HFF-Myc (cell line): ENCODE data around the gene STOML3.

ENCODE experiments used
- DNase-seq: peaks from one replicate; pipeline ENCODE4 v3.0.0-alpha.2; 2011; ENCODE audit warnings: low read depth; ENCODE audit errors: extremely low read depth
- H3K4me3 ChIP-seq: replicated peaks from 2 replicates; pipeline ENCODE4 v1.5.1; 2011; ENCODE audit warnings: low read depth, mild to moderate bottlenecking, control low read depth, low read length
- TF ChIP-seq, protein P1 (sequence below): IDR thresholded peaks from 2 replicates; pipeline ENCODE4 v1.5.1; 2012; ENCODE audit warnings: mild to moderate bottlenecking, low read depth, low read length, control low read depth; ENCODE audit errors: missing control alignments

STOML3 gene

DNA sequence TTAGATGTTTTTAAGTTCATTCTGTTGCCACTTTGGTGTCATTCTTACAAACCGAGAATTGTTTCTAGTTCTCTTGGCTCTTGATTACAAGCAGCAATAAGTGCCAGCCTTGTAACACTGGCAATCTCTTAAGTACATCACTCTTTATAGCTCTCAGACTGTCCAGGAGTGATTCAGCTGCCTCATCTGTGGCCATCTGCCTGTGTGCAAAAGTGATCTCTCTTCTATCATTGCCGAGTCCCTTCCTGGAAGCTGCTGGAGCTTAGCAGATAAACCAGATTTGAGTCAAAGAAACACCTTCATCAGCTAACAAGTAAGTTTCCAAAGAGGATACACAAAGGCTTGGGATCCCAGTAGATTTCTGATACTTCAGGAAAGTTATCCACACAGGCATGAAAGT is 23.2 kb downstream of the STOML3 start:
- TF ChIP-seq, protein P1, sequence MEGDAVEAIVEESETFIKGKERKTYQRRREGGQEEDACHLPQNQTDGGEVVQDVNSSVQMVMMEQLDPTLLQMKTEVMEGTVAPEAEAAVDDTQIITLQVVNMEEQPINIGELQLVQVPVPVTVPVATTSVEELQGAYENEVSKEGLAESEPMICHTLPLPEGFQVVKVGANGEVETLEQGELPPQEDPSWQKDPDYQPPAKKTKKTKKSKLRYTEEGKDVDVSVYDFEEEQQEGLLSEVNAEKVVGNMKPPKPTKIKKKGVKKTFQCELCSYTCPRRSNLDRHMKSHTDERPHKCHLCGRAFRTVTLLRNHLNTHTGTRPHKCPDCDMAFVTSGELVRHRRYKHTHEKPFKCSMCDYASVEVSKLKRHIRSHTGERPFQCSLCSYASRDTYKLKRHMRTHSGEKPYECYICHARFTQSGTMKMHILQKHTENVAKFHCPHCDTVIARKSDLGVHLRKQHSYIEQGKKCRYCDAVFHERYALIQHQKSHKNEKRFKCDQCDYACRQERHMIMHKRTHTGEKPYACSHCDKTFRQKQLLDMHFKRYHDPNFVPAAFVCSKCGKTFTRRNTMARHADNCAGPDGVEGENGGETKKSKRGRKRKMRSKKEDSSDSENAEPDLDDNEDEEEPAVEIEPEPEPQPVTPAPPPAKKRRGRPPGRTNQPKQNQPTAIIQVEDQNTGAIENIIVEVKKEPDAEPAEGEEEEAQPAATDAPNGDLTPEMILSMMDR = no peak
- no peak for DNase-seq
- H3K4me3 ChIP-seq = no peak overlapping the region

DNA sequence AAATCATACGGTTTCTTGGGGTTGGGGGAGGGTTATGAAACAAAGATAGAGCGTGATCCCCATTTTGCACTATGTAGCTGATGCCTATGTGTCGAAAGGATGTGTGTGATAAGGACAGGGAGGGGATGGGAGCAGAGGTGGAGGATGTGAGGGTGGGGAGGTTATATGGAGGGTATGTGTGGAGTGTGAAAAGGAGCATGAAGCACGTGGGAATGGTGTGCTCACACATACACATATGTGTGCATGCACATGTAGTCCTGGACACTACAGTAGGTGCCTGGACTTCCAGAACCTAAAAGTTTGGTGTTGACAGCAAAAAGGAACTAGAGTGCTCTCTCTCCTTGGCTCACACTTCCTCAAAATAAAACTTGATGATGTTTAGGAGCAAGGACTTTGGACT is 25.4 kb downstream of the STOML3 start:
- TF ChIP-seq, protein P1 = no peak
- no peak for DNase-seq
- no peak overlapping the region for H3K4me3 ChIP-seq

DNA sequence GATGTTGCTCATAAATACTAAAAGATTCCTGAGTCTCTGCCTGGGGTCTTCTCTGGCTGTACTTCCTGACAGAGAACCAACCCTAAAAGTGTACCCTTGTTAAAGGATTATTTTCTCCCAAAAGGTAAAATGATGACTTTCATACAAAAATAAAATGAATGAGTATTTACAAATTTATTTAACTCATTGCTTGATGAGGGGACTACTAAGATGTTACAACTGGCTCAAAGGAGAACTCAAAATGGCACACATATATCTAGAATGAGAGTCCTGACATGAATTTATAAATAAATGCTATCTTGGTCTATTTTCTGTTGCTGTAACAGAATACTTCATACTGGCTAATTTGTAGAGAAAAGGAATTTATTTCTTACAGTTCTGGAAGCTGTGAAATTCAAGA is 30.5 kb downstream of the STOML3 start:
- TF ChIP-seq, protein P1 = no peak
- H3K4me3 ChIP-seq = no peak overlapping the region

DNA sequence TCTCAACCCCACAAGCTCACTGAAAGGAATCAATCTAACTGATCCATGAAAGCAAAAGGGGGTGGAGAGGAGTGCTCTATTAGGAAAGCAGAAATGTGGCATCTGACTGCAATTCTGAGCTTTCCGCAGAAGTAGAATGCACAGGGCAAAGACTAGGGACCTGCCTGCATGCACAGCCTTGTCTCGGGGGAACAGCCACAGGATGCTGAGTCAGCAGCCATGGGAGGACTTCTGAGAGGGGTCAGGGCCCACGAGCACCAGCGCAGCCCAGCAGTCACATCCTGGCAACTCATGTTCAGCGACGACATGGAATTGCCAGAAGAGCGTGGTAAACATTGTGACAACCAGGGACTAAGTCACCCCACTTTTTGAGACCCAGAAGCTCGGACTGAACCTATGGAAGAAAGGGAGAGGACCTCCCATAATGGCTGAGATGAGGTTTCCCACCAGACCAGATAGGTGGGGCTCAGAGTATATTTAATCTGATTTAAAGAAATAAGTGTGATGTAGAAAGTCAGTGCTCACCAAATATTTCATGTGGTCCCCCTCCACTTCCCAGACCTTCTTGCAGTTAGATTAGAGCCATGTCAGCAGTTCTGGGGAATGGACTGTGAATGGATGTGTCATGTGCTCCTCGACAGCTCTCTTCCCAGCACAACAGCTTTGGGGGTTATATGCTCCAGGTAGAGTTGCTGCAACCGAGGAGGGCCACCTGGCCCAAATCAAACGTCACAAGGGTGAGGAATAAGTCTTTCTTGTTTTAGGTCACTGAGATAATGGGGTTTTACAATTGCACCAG is 32.6 kb downstream of the STOML3 start:
- no peak for DNase-seq
- H3K4me3 ChIP-seq = no peak overlapping the region
- TF ChIP-seq, protein P1 = no peak

More for the DNA sequence above, 30.5 kb downstream of the STOML3 start:
- no peak for DNase-seq

DNA sequence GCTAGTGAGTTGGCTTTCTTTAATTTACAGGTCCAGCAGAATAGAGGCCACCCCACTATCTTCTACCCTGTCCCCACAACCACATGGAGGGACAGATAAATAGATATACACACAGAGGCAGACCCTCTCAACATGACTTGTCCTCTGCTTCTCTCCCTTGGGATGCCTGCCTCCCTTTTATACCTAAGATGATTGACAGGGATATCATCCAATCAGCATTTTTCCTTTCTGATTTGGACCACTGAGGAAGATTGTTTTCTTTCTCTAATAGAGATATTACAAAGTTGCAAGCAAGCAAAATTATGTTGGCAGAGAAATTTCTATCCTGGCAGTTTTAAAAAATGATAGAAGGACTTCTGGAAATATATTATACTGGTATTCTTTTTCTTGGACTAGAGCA is 35.8 kb downstream of the STOML3 start:
- TF ChIP-seq, protein P1 = no peak
- no peak overlapping the region for H3K4me3 ChIP-seq
- no peak for DNase-seq

DNA sequence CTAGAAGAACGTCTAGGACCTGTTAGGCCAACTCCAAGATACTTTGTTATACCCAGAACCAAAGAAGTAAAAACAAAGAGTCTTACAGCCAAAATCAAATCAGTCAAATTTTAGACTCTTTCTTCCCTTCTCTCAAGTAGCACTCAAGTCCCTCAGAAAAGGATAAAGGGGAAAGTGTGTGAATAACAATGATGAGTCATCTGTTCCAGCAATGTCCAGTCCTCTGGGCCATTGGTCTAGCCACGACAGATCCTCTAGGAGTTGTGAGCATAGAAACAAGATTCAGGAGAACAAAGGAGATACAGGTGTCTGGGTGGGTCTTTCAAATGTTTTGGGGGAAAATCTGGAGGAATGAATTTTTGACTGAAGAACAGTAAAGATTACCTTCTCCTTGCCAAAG is 36.3 kb downstream of the STOML3 start:
- H3K4me3 ChIP-seq = no peak overlapping the region
- no peak for DNase-seq
- TF ChIP-seq, protein P1 = no peak
